ENCODE data around the gene PATZ1. TPM values are rescaled to one million over a fixed set of nuclear protein-coding genes. Genes with fewer than 3 reads are reported as not detected.

PATZ1 gene
- total RNA-seq (2011; cell fraction: chromatin; rRNA removed; ENCODE audit: low replicate concordance) = 3.8 and 10.3 TPM in 2 replicates
- 8.0 and 9.5 TPM in 2 replicates for total RNA-seq (2011; cell fraction: nucleolus; rRNA removed)
- total RNA-seq (2011; cell fraction: nucleoplasm; rRNA removed) = 5.1 and 5.5 TPM in 2 replicates
- total RNA-seq (2014; rRNA removed) (5.3 and 6.8 TPM in 2 replicates), total RNA-seq (2014; rRNA removed; fragmentation: Illumina TruSeq; extraction: Trizol) (2.7 and 3.5 TPM in 2 replicates), total RNA-seq (2015; rRNA removed; fragmentation: Illumina TruSeq; extraction: Trizol) (4.2 and 4.8 TPM in 2 replicates), total RNA-seq (2021) (7.8 and 8.9 TPM in 2 replicates), polyA plus RNA-seq (2011; rRNA removed) (3.1 and 5.0 TPM in 2 replicates), polyA plus RNA-seq (2014; fragmentation: Illumina TruSeq; extraction: Trizol) (5.4 and 5.8 TPM in 2 replicates), polyA plus RNA-seq (2014; fragmentation: Nextera tagmentation; extraction: Ambion mirVana) (under 1 TPM; 0.63 to 0.70 TPM), polyA plus RNA-seq (2014; rRNA removed) (4.9 and 6.3 TPM in 2 replicates), polyA minus RNA-seq (2011; rRNA and poly(A)+ RNA removed) (4.1 and 5.3 TPM in 2 replicates), Bru-seq, nascent RNA (percentile 49 among the genes with signal in this experiment), BruChase-seq, experiment 1, labeled RNA remaining after a 2-hour chase (percentile 56 among the genes with signal in this experiment), BruChase-seq, experiment 2, labeled RNA remaining after a 6-hour chase (percentile 59 among the genes with signal in this experiment)
- polyA plus RNA-seq (2011; cell fraction: cytosol; rRNA removed) = 4.7 and 5.2 TPM in 2 replicates
- polyA plus RNA-seq (2011; cell fraction: nucleus; rRNA removed) = 8.7 and 9.7 TPM in 2 replicates
- 7.9 and 8.1 TPM in 2 replicates for polyA plus RNA-seq (2012)
- polyA minus RNA-seq (2011; cell fraction: cytosol; rRNA and poly(A)+ RNA removed) = 5.9 and 7.4 TPM in 2 replicates
- 6.7 and 9.0 TPM in 2 replicates for polyA minus RNA-seq (2011; cell fraction: nucleus; rRNA and poly(A)+ RNA removed)
- long read RNA-seq, experiment 1, transcript PATZ1-203 (4 exons, 3,638 nt) = major isoform, 8 of 23 reads
- long read RNA-seq, experiment 1, partial matches to known transcripts = 3 of 23 reads
- long read RNA-seq, experiment 1, other reads (novel, unspliced or antisense) = 7 of 23 reads
- long read RNA-seq, experiment 2, partial matches to known transcripts = 2 of 16 reads
- long read RNA-seq, experiment 2, other reads (novel, unspliced or antisense) = 5 of 16 reads
- long read RNA-seq, experiment 3, partial matches to known transcripts = 1 of 3 reads
- long read RNA-seq, experiment 3, other reads (novel, unspliced or antisense) = 0 of 3 reads

- in situ Hi-C loops (cut with MboI) (no loop called here), intact Hi-C loops (cut with micrococcal nuclease) (loop anchor here (5.0 kb wide), 1 partner anchor 51 kb away; the partner anchor contains the start of gene DRG1)
- Histone ChIP-seq H3K27ac (ENCODE audit: extremely low read depth, low read depth, low read length) (peak within 1 kb of the TSS; percentile 64; the same call in 2 of the 3 replicates), H3K9me1 (ENCODE audit: control insufficient read depth, insufficient read depth, low read length) (no peaks in the 10 kb centered on the region), H2AFZ (ENCODE audit: low read depth, low read length) (peak within 1 kb of the TSS; percentile 86), H3K9me3 (replicated peaks; ENCODE audit: control insufficient read depth, insufficient read depth, low read depth, low read length) (no peaks in the 10 kb centered on the region), H3K79me2 (ENCODE audit: control insufficient read depth, insufficient read depth, low read length) (peaks cover 3% of the 10 kb centered on the region; the same call in 2 of the 3 replicates), H3K4me1 (replicated peaks in 1 of 2; ENCODE audit: control insufficient read depth in 2 of 2, insufficient read depth in 2 of 2, low read length in 2 of 2) (peaks cover 2 to 42% of the 10 kb centered on the region in 2 experiments; a peak in 4 of 5 replicates), H4K20me1 (replicated peaks; ENCODE audit: control insufficient read depth, insufficient read depth, low read length) (0 out of 2 replicates have a peak, but pooled peaks cover 2% of the 10 kb centered on the region), H3K27me3 (ENCODE audit: control insufficient read depth in 2 of 2, insufficient read depth in 2 of 2, low read length in 2 of 2) (no peaks in the 10 kb centered on the region), H3K36me3 (ENCODE audit: control insufficient read depth, insufficient read depth, low read length) (peaks cover 21% of the 10 kb centered on the region; the same call in 2 of the 3 replicates), H3K4me3 (peak within 1 kb of the TSS; percentile 56), H3K4me2 (ENCODE audit: insufficient read depth, low read length) (peak within 1 kb of the TSS; percentile 63), H3K9ac (ENCODE audit: insufficient read depth in 1 of 2, low read depth in 2 of 2, low read length in 2 of 2) (peak within 1 kb of the TSS; percentile 49 to 91; a peak in 3 of 4 replicates)
- ATAC-seq = peak; percentile 61
- CTCF ChIA-PET (ENCODE audit: low intra/inter-chr PET ratio) = interaction anchor here (0.6 kb wide), 1 partner anchor 68 kb away, joined by 4 read pairs; no protein-coding TSS in a partner anchor
- POLR2A ChIA-PET = interaction anchor here (0.7 to 0.9 kb wide), 3 partner anchors 9 to 112 kb away, joined by 3 to 6 read pairs (median 3); no protein-coding TSS in a partner anchor
- WGBS (ENCODE audit: insufficient coverage, low coverage, missing lambda C conversion rate) = no CpG with 5 or more reads among the region's 41 CpGs
- no peak for FAIRE-seq
- BruUV-seq (replicated peaks) = no TSS peak
- peak; percentile 66 to 68 (median 68) for DNase-seq (ENCODE audit: extremely low read depth in 1 of 4, low spot score in 3 of 4)
- TF ChIP-seq ZBTB11 (CRISPR knock-in tag; IDR thresholded peaks at IDR 0.05) (peak in 1 of 3 experiments; percentile 73; a peak in 1 of 6 replicates), ZNF384 (IDR thresholded peaks at IDR 0.05; ENCODE audit: low read depth, low read length) (peak; percentile 60; the same call in 1 of the 2 replicates), KDM4B (IDR thresholded peaks at IDR 0.05; ENCODE audit: borderline replicate concordance in 2 of 2, low read depth in 1 of 2) (peak in 1 of 2 experiments; percentile 74; a peak in 1 of 4 replicates), BHLHE40 (IDR thresholded peaks at IDR 0.05; ENCODE audit: low read length) (peak; percentile 73), ID3 (CRISPR knock-in tag; IDR thresholded peaks at IDR 0.05) (no peak), ID3 (tag; IDR thresholded peaks at IDR 0.05) (no peak), CBFB (CRISPR knock-in tag; IDR thresholded peaks at IDR 0.05) (no peak), ZNF639 (CRISPR knock-in tag; conservative IDR thresholded peaks at IDR 0.05 in 1 of 2, IDR thresholded peaks at IDR 0.05 in 1 of 2) (peak in 1 of 2 experiments; percentile 81; a peak in 1 of 4 replicates)
Measured at GRCh38 chr22:31346255-31346732, at the start of gene PATZ1. TSS of gene PATZ1 (minus strand) at chr22:31346346. CDS start at chr22:31345602, 744 bp downstream.

Measured in K562 (cell line).